Mesothelial cell of epicardium (in vitro differentiated cells): ENCODE results near the gene ORC4. TPM values are rescaled to one million over a fixed set of nuclear protein-coding genes. Genes with fewer than 3 reads are reported as not detected.
"Not testable (repeated sequence)": the region's sequence is repeated elsewhere in the genome, so short reads cannot be mapped to it uniquely, and the experiment has no call there.

Experiments
- DNase-seq, 2 experiments: peaks; one replicate each; pipeline ENCODE4 v3.0.0; 2021; ENCODE audit warnings: low spot score in 2 of 2; ENCODE audit not compliant: unreplicated experiment in 2 of 2
- H3K27ac Mint-ChIP-seq: 2 replicates; pipeline ENCODE4 v1.8.0; 2021; ENCODE audit warnings: mixed read lengths
- H3K27me3 Mint-ChIP-seq: 2 replicates; pipeline ENCODE4 v1.8.0; 2021; ENCODE audit warnings: low read depth, mixed read lengths
- H3K36me3 Mint-ChIP-seq: 2 replicates; pipeline ENCODE4 v1.8.0; 2021; ENCODE audit warnings: mixed read lengths
- H3K4me1 Mint-ChIP-seq: 2 replicates; pipeline ENCODE4 v1.8.0; 2021; ENCODE audit warnings: mixed read lengths
- H3K4me3 Mint-ChIP-seq: 2 replicates; pipeline ENCODE4 v1.8.0; 2021; ENCODE audit warnings: mild to moderate bottlenecking, moderate library complexity, mixed read lengths
- H3K9me3 Mint-ChIP-seq: 2 replicates; pipeline ENCODE4 v1.8.0; 2021; ENCODE audit warnings: mixed read lengths
- total RNA-seq: library from RNA; stranded (reverse); gene quantifications from 3 replicates; pipeline ENCODE4 v1.2.1, GENCODE V29; 2021
- TF ChIP-seq, protein P1 (sequence below): fragments of 200-600 bp; sonication (generic); IDR thresholded peaks from one replicate; pipeline ENCODE4 v1.5.0; 2021; ENCODE audit warnings: antibody characterized with exemption; ENCODE audit not compliant: unreplicated experiment

The ORC4 gene
- total RNA-seq, 1 donor from 2014 or later = 69.8 TPM

DNA sequence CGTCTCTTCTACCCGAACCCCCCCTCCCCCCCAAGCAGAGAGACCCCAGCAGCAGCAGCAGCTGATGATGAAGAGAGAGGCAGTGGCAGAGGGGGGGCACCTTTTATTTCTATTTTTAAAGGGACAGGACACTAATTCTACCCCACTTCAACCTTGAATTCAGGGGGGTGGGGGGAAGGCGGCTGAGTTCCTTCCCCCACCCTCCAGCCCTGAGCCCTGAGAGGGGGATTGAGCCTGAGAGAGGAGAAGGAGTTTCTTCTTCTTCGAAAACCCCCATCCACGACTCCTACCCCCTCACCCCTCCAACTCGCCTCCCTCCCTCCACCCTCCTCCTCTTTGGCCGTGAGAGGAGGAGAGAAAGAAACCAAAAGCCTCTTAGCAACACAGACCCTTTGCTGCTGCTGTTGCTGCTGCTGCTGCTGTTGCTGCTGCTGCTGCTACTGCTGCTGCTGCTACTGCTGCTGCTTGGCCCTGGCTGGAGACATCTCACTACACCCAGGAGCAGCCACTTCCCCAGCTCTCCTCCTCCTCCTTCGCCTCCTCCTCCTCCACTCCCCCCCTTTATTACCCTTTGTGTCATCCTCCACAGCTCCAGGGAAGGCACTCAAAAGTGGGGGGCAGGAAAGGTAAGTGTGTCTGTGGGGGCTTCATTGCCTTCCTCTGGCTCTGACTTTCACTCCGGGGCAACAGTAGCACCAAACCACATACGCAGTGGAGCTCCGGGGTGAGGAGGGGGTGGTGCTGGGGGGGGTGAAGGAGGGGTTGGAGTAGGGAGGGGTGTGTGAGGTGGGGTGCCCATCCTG, 723 bp upstream of the ORC4 start, which contains the start of gene MBD5:
Gene MBD5, plus strand, starts transcription at position 33 of the 803 bp plus-strand sequence.
- Mint-ChIP-seq H3K9me3 (no peaks in the 10 kb centered on the region), H3K36me3 (no peaks in the 10 kb centered on the region), H3K27ac (peak within 1 kb of the TSS; percentile 99), H3K4me1 (peaks cover 47% of the 10 kb centered on the region), H3K4me3 (peak within 1 kb of the TSS; percentile 99), H3K27me3 (no peaks in the 10 kb centered on the region)
- TF ChIP-seq, protein P1, sequence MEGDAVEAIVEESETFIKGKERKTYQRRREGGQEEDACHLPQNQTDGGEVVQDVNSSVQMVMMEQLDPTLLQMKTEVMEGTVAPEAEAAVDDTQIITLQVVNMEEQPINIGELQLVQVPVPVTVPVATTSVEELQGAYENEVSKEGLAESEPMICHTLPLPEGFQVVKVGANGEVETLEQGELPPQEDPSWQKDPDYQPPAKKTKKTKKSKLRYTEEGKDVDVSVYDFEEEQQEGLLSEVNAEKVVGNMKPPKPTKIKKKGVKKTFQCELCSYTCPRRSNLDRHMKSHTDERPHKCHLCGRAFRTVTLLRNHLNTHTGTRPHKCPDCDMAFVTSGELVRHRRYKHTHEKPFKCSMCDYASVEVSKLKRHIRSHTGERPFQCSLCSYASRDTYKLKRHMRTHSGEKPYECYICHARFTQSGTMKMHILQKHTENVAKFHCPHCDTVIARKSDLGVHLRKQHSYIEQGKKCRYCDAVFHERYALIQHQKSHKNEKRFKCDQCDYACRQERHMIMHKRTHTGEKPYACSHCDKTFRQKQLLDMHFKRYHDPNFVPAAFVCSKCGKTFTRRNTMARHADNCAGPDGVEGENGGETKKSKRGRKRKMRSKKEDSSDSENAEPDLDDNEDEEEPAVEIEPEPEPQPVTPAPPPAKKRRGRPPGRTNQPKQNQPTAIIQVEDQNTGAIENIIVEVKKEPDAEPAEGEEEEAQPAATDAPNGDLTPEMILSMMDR = no peak
- peak; percentile 23 to 57 for DNase-seq

GRCh38 chr2:148014616-148015015, 5.9 kb downstream of the ORC4 start:
- no peak for DNase-seq
- H3K4me1 Mint-ChIP-seq = peaks cover 24% of the 10 kb centered on the region
- H3K27me3 Mint-ChIP-seq = no peaks in the 10 kb centered on the region
- H3K9me3 Mint-ChIP-seq = peaks cover 23% of the 10 kb centered on the region
- peak overlapping the region; percentile 44 for H3K27ac Mint-ChIP-seq
- TF ChIP-seq, protein P1 = no peak
- peaks cover 26% of the 10 kb centered on the region for H3K36me3 Mint-ChIP-seq
- no peak overlapping the region for H3K4me3 Mint-ChIP-seq

DNA sequence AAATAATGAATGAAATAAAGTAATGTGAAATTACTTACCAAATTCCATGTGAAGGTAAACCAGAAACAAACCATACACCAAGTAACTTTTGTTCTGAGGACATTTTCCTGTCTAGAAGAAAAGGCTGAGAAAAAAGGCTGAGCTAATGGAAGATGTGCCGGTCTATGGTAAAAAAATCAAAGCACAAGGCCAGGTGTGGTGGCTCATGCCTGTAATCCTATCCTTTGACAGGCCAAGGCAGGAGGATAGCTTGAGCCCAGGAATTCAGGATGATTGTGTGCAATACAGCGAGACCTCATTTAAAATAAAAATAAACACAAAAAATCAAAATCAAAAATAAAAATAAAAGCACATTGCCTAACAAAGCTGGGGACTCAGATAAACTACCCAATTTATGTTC, 6.7 kb downstream of the ORC4 start:
- TF ChIP-seq, protein P1 = no peak
- H3K27ac Mint-ChIP-seq = no peak overlapping the region
- DNase-seq = no peak
- H3K4me3 Mint-ChIP-seq = no peak overlapping the region
- peaks cover 31% of the 10 kb centered on the region for H3K9me3 Mint-ChIP-seq
- peaks cover 32% of the 10 kb centered on the region for H3K36me3 Mint-ChIP-seq
- no peaks in the 10 kb centered on the region for H3K27me3 Mint-ChIP-seq
- H3K4me1 Mint-ChIP-seq = peaks cover 18% of the 10 kb centered on the region

DNA sequence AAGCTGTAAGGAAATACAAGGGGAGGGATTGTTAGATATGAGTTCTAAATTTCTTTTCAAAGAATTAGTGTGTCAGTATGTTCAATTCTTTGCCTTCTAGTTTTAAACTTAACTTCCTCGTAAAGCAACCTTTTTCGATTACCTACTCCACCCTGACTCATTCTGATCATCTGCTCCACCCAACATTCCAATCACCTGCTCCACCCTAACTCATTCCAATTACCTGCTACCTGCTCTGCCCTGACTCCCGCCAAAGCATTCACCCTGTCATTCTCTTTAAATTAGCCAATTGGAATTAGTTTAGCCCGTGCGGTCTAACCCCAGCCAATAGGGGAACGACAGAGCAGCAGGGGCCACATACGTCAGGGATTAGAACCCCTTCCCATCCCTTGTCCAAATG, 12.1 kb downstream of the ORC4 start:
- peaks cover 76% of the 10 kb centered on the region for H3K36me3 Mint-ChIP-seq
- not testable (repeated sequence) for DNase-seq, H3K27ac Mint-ChIP-seq

DNA sequence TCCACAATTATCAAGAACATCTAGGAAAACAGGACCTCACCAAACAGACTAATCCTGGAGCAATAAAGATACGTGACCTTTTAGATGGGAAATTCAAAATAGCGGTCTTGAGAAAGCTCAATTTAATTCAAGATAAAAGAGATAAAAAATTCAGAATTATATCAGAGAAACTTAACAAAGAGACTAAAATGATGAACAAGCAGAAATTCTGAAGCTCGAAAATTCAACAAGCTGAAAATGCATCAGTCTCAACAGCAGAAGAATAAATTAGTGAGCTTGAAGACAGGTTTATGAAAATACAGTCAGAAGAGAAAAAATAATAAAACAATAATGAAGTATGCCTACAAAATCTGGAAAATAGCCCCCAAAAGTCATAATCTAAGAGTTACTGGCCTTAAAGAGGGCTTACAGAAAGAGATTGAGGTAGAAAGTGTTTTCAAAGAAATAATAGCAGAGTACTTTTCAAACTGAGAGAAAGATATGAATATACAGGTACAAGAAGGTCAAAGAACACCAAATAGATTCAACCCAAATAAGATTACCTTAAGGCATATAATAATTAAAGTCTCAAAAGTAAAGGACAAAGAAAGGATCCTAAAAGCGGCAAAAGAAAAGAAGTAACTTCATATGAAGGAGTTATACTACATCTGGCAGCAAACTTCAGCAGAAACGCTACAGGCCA, 13.2 kb downstream of the ORC4 start:
- Mint-ChIP-seq H3K27ac (no peak overlapping the region), H3K4me3 (no peak overlapping the region), H3K9me3 (peaks cover 80% of the 10 kb centered on the region), H3K4me1 (no peaks in the 10 kb centered on the region), H3K27me3 (no peaks in the 10 kb centered on the region), H3K36me3 (peaks cover 84% of the 10 kb centered on the region)
- TF ChIP-seq, protein P1 = no peak
- no peak for DNase-seq

More for the DNA sequence above, 12.1 kb downstream of the ORC4 start:
- peaks cover 70% of the 10 kb centered on the region for H3K9me3 Mint-ChIP-seq
- H3K27me3 Mint-ChIP-seq, H3K4me1 Mint-ChIP-seq, H3K4me3 Mint-ChIP-seq: not testable (repeated sequence)

DNA sequence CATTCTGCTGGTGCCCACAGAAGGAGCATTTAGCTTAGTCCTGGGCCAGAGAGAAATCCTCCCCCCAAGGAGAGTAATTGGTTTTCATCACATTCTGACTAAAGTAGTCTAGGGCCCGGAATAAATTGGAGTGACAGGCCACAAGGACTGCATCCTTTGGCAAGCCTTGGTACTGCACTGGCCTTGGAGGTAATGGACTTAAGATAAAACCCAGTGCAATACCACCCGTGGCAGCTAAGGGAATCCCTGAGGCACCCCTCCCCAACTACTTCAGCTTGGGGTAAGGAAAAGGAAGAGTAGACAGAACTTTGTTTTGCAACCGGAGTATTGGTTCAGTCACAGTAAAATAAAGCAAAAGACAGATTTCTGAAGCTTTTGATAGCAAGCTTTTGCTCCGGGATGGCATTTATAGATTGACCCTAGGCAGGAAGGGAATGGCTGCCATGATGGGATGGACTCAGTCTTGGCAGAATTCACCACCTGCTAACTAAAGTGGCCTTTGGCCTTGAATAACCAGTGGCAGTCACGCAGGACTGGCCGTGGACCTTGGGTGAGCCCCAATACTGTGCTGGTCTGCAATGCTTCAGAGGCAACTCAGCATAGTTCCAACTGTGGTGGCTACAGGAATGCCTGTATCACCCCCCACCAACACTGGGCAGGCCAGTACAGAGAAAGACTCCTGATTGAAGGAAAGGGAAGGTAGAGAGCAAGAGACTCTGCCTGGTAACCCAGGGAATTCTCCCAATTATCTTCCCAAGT, 14.1 kb downstream of the ORC4 start:
- Mint-ChIP-seq H3K27ac (no peak overlapping the region), H3K4me1 (no peaks in the 10 kb centered on the region), H3K27me3 (no peaks in the 10 kb centered on the region), H3K4me3 (no peak overlapping the region), H3K9me3 (peaks cover 84% of the 10 kb centered on the region), H3K36me3 (peaks cover 86% of the 10 kb centered on the region)
- DNase-seq = no peak
- TF ChIP-seq, protein P1 = peak; percentile 23

GRCh38 chr2:148002420-148002819, 18.1 kb downstream of the ORC4 start:
- H3K27me3 Mint-ChIP-seq, DNase-seq, H3K27ac Mint-ChIP-seq, H3K4me3 Mint-ChIP-seq: not testable (repeated sequence)
- peaks cover 58% of the 10 kb centered on the region for H3K36me3 Mint-ChIP-seq
- peaks cover 10% of the 10 kb centered on the region for H3K4me1 Mint-ChIP-seq
- H3K9me3 Mint-ChIP-seq = peaks cover 47% of the 10 kb centered on the region
